GM12878 (cell line): ENCODE measurements around the gene SIL1. TPM values are rescaled to one million over a fixed set of nuclear protein-coding genes. Genes with fewer than 3 reads are reported as not detected.

Experiments
- ATAC-seq: fragments of 200-7000 bp; cut with Tn5 transposase; 3 replicates; pipeline ENCODE4 v1.9.1; 2020; ENCODE audit warnings: mild to moderate bottlenecking, moderate library complexity
- BruUV-seq: library from RNA; stranded (reverse); fragments of 400-500 nt; replicated peaks from 2 replicates; lab custom pipeline; 2021; lab: Mats Ljungman, UMichigan
- CTCF ChIA-PET: fragments of 300-600 bp; sonication (Branson Sonifier 250); formaldehyde crosslinking; extraction: SDS; loops from one replicate; lab custom pipeline; 2021; ENCODE audit warnings: inconsistent platforms; lab: Yijun Ruan, JAX
- POLR2A ChIA-PET: fragments of 350-600 bp; formaldehyde crosslinking; extraction: SDS; loops from one replicate; lab custom pipeline; 2021; ENCODE audit warnings: inconsistent platforms; lab: Charles Lee
- RAD21 ChIA-PET: fragments of 300-600 bp; sonication (Branson Sonifier 250); formaldehyde crosslinking; loops from one replicate; lab custom pipeline; 2023; ENCODE audit warnings: antibody characterized with exemption; ENCODE audit not compliant: unreplicated experiment; lab: Charles Lee
- SMC1A ChIA-PET: fragments of 300-600 bp; sonication (Branson Sonifier 250); formaldehyde crosslinking; loops from one replicate; lab custom pipeline; 2023; ENCODE audit not compliant: unreplicated experiment, uncharacterized antibody; lab: Charles Lee
- DNase-seq: peaks from one replicate; pipeline ENCODE4 v3.0.0-alpha.2; 2011; ENCODE audit warnings: low read depth, low spot score
- FAIRE-seq: peaks from 3 replicates; lab custom pipeline; 2011; peaks lifted over from hg19 to GRCh38; lab: Jason Lieb, UNC
- H2AFZ ChIP-seq: 2 replicates; pipeline ENCODE4 v1.6.0; 2011; ENCODE audit warnings: low read depth, low read length, control low read depth; ENCODE audit not compliant: control insufficient read depth
- H3K27ac ChIP-seq: 2 replicates; pipeline ENCODE4 v1.5.1; 2011; ENCODE audit warnings: control low read depth; ENCODE audit not compliant: control insufficient read depth, insufficient read depth
- H3K27me3 ChIP-seq, 2 experiments: replicated peaks in 1 of 2; 2 replicates each; pipeline versions ENCODE4 v1.6.0 to v1.6.1; 2011; ENCODE audit warnings: low read length in 1 of 2; ENCODE audit not compliant: control insufficient read depth in 2 of 2, insufficient read depth in 2 of 2
- H3K36me3 ChIP-seq, 2 experiments: 2 replicates each; pipeline ENCODE4 v1.5.1; 2011; ENCODE audit warnings: low read length in 1 of 2; ENCODE audit not compliant: control insufficient read depth in 2 of 2, insufficient read depth in 2 of 2
- H3K4me1 ChIP-seq: 2 replicates; pipeline ENCODE4 v1.6.1; 2011; ENCODE audit warnings: mild to moderate bottlenecking, low read length, moderate library complexity, mixed read lengths; ENCODE audit not compliant: control insufficient read depth, insufficient read depth
- H3K4me2 ChIP-seq: 2 replicates; pipeline ENCODE4 v1.6.0; 2011; ENCODE audit warnings: control low read depth; ENCODE audit not compliant: control insufficient read depth, insufficient read depth
- H3K4me3 ChIP-seq: fragments of 200-600 bp; sonication (generic); 2 replicates; pipeline ENCODE4 v1.5.1; 2016
- H3K79me2 ChIP-seq: 2 replicates; pipeline ENCODE4 v1.6.0; 2011; ENCODE audit warnings: low read length; ENCODE audit not compliant: control insufficient read depth, insufficient read depth
- H3K9ac ChIP-seq: 2 replicates; pipeline ENCODE4 v1.8.0; 2011; ENCODE audit warnings: low read length, control low read depth, mixed read lengths; ENCODE audit not compliant: control insufficient read depth, insufficient read depth
- H3K9me3 ChIP-seq: replicated peaks from 3 replicates; pipeline ENCODE4 v1.5.1; 2011; ENCODE audit warnings: mild to moderate bottlenecking, low read length; ENCODE audit not compliant: control insufficient read depth, insufficient read depth
- H4K20me1 ChIP-seq: 2 replicates; pipeline ENCODE4 v1.6.0; 2011; ENCODE audit not compliant: control insufficient read depth, insufficient read depth
- BCL3 ChIP-seq: IDR thresholded peaks from 2 replicates; pipeline ENCODE4 v1.6.1; 2011; ENCODE audit warnings: borderline replicate concordance, low read depth, mild to moderate bottlenecking, moderate library complexity, low read length; ENCODE audit not compliant: insufficient read depth, poor library complexity, severe bottlenecking
- EP300 ChIP-seq, 2 experiments: fragments of 150-350 bp in 1 of 2; IDR thresholded peaks; 2 replicates each; pipeline ENCODE4 v1.6.1; 2011 to 2012; ENCODE audit warnings: low read depth in 2 of 2, low read length in 2 of 2, borderline replicate concordance in 1 of 2, improper control_type of control experiment in 1 of 2, inconsistent platforms in 1 of 2; ENCODE audit not compliant: control insufficient read depth in 1 of 2
- GABPA ChIP-seq: IDR thresholded peaks from 2 replicates; pipeline ENCODE4 v1.6.1; 2014; ENCODE audit warnings: antibody characterized with exemption, low read depth, mild to moderate bottlenecking, inconsistent platforms
- IKZF1 ChIP-seq: fragments of 450-650 bp; conservative IDR thresholded peaks from 2 replicates; pipeline ENCODE4 v1.6.1; 2017; ENCODE audit warnings: antibody characterized with exemption, mild to moderate bottlenecking
- NFYA ChIP-seq: IDR thresholded peaks from 2 replicates; pipeline ENCODE4 v1.6.1; 2011; ENCODE audit warnings: low read depth, mild to moderate bottlenecking, low read length, improper control_type of control experiment, borderline replicate concordance
- NFYB ChIP-seq: IDR thresholded peaks from 2 replicates; pipeline ENCODE4 v1.6.1; 2011; ENCODE audit warnings: low read depth, mild to moderate bottlenecking, low read length, improper control_type of control experiment, moderate library complexity; ENCODE audit not compliant: insufficient read depth
- POU2F2 ChIP-seq: IDR thresholded peaks from 3 replicates; pipeline ENCODE4 v1.6.1; 2011; ENCODE audit warnings: low read depth, mild to moderate bottlenecking, low read length, borderline replicate concordance
- RUNX3 ChIP-seq: IDR thresholded peaks from 2 replicates; pipeline ENCODE4 v1.6.1; 2012; ENCODE audit warnings: low read length, inconsistent platforms
- WGBS: methylation state at CpG from one replicate; pipeline ENCODE4 v1.1.6; 2016; ENCODE audit warnings: low lambda C conversion rate; ENCODE audit not compliant: insufficient replicate concordance, insufficient coverage; ENCODE audit errors: missing lambda C conversion rate; 5-methylcytosine and 5-hydroxymethylcytosine counted together
- in situ Hi-C: fragments of 300-500 bp; cut with MboI; formaldehyde crosslinking; loops from 9 replicates; pipeline ENCODE4 v1.14.3; 2018; ENCODE audit warnings: mixed read lengths
- intact Hi-C: fragments of 100-400 bp; cut with micrococcal nuclease; formaldehyde crosslinking; loops from one replicate; pipeline ENCODE4 v1.14.2; 2022; ENCODE audit not compliant: unreplicated experiment
- polyA plus RNA-seq, 11 experiments: library from polyadenylated mRNA; depleted of rRNA in 4 of 11; unstranded in 6 of 11; stranded (reverse) in 5 of 11; fragments of >200 nt; fragmentation: Nextera tagmentation in 4 of 11; fragmentation: Illumina TruSeq in 1 of 11; extraction: Ambion mirVana in 4 of 11; extraction: Trizol in 1 of 11; gene quantifications; 1 replicate in 1 of 11; 2 replicates in 10 of 11; pipeline versions ENCODE4 v1.2.1 to v1.2.3, GENCODE V29; 2011 to 2016; ENCODE audit warnings: inconsistent platforms in 2 of 11, missing spikeins in 2 of 11, low read depth in 1 of 11
- total RNA-seq, 4 experiments: library from RNA; depleted of rRNA in 3 of 4; stranded (reverse); fragments of >200 nt in 3 of 4; fragmentation: Illumina TruSeq in 1 of 4; extraction: Trizol in 1 of 4; gene quantifications; 2 replicates each; pipeline versions ENCODE4 v1.2.1 to v1.2.3, GENCODE V29; 2013 to 2021

Gene SIL1
- total and polyA plus RNA-seq, 10 of the 15 experiments (the other 5 are each of a cell fraction or from before 2014, with no cell fraction given) = 4.1 to 49.8 (median 29.4) TPM

GRCh38 chr5:139079225-139079990 is 118.8 kb downstream of the SIL1 start:
- Histone ChIP-seq H3K4me3 (no peak overlapping the region), H2AFZ (no peak overlapping the region), H3K9ac (no peak overlapping the region), H3K27me3 (no peaks in the 10 kb centered on the region), H3K79me2 (no peaks in the 10 kb centered on the region), H3K9me3 (no peaks in the 10 kb centered on the region), H3K4me2 (no peak overlapping the region), H4K20me1 (no peaks in the 10 kb centered on the region), H3K27ac (no peak overlapping the region), H3K36me3 (no peaks in the 10 kb centered on the region), H3K4me1 (peaks cover 8% of the 10 kb centered on the region)
- ChIA-PET POLR2A (interaction anchor here (0.6 to 0.8 kb wide), 2 partner anchors 18 to 1234 kb away, joined by 3 to 4 read pairs; no protein-coding TSS in a partner anchor), CTCF (interaction anchor here (0.8 to 1.8 kb wide), 4 partner anchors 9 to 172 kb away, joined by 3 to 8 read pairs (median 4); no protein-coding TSS in a partner anchor), SMC1A (interaction anchor here (0.8 to 1.8 kb wide), 7 partner anchors 9 to 254 kb away, joined by 3 to 6 read pairs (median 3); no protein-coding TSS in a partner anchor), RAD21 (interaction anchor here (0.6 to 1.5 kb wide), 4 partner anchors 8 to 166 kb away, joined by 3 to 4 read pairs (median 3); no protein-coding TSS in a partner anchor)
- DNase-seq (no peak), ATAC-seq (no peak), FAIRE-seq (no peak)
- no peak for TF ChIP-seq POU2F2
- no peak for TF ChIP-seq BCL3
- TF ChIP-seq NFYB = no peak
- TF ChIP-seq NFYA = no peak
- TF ChIP-seq RUNX3 = 0 out of 2 replicates have a peak, but pooled peaks have one; percentile 9
- no peak for TF ChIP-seq IKZF1
- TF ChIP-seq EP300 (IDR thresholded peaks at IDR 0.05; ENCODE audit: borderline replicate concordance in 1 of 2, control insufficient read depth in 1 of 2, low read depth in 2 of 2, low read length in 2 of 2) = no peak
- no peak for TF ChIP-seq GABPA
- no TSS peak for BruUV-seq
- intact Hi-C loops = no loop called here
- in situ Hi-C loops = no loop called here
- WGBS = 90% methylated on average over 1 of the region's 1 CpG
